HG03175 (cell line): ENCODE measurements around the gene ARHGEF7.

Experiments used
- ATAC-seq: cut with Tn5 transposase; IDR thresholded peaks from one replicate; pipeline ENCODE4 v1.9.1; 2021; ENCODE audit warnings: mild to moderate bottlenecking, moderate library complexity; ENCODE audit not compliant: unreplicated experiment

Gene ARHGEF7

GRCh38 chr13:111166882-111167675 lies 52.0 kb downstream of the ARHGEF7 start:
- no peak for ATAC-seq

GRCh38 chr13:111168107-111168506 lies 53.0 kb downstream of the ARHGEF7 start:
- ATAC-seq: no peak

GRCh38 chr13:111171112-111171511 lies 56.0 kb downstream of the ARHGEF7 start:
- no peak for ATAC-seq

GRCh38 chr13:111171629-111172028 lies 56.5 kb downstream of the ARHGEF7 start:
- no peak for ATAC-seq

GRCh38 chr13:111174377-111175114 lies 59.4 kb downstream of the ARHGEF7 start:
- ATAC-seq: no peak

- no peak for ATAC-seq
Observed at GRCh38 chr13:111175372-111175771, 60.3 kb downstream of the ARHGEF7 start.

GRCh38 chr13:111175935-111176334 lies 60.8 kb downstream of the ARHGEF7 start:
- no peak for ATAC-seq

- ATAC-seq: no peak
Observed at GRCh38 chr13:111176421-111176820, 61.3 kb downstream of the ARHGEF7 start.

GRCh38 chr13:111177081-111177711 lies 62.1 kb downstream of the ARHGEF7 start:
- ATAC-seq: no peak

- no peak for ATAC-seq
Observed at GRCh38 chr13:111177921-111178320, 62.8 kb downstream of the ARHGEF7 start.

- no peak for ATAC-seq
Observed at GRCh38 chr13:111178402-111178801, 63.3 kb downstream of the ARHGEF7 start.

- ATAC-seq: no peak
Observed at GRCh38 chr13:111179908-111180760, 65.0 kb downstream of the ARHGEF7 start.

- ATAC-seq: no peak
Observed at GRCh38 chr13:111181977-111182376, 66.9 kb downstream of the ARHGEF7 start.

GRCh38 chr13:111183087-111183645 lies 68.1 kb downstream of the ARHGEF7 start:
- no peak for ATAC-seq

GRCh38 chr13:111183959-111184358 lies 68.8 kb downstream of the ARHGEF7 start:
- ATAC-seq: no peak

GRCh38 chr13:111184458-111185401 lies 69.6 kb downstream of the ARHGEF7 start:
- peak; percentile 89 for ATAC-seq

- no peak for ATAC-seq
Observed at GRCh38 chr13:111186305-111186935, 71.3 kb downstream of the ARHGEF7 start.

GRCh38 chr13:111187960-111188541 lies 72.9 kb downstream of the ARHGEF7 start:
- no peak for ATAC-seq
